Stimulated activated CD4-positive, alpha-beta T cell treated with anti-CD3 and anti-CD28 coated beads, Interleukin-15, amount 100 ng/mL, for 24 hours (primary cell): ENCODE results near the gene AUTS2.

ENCODE experiments used
- DNase-seq: peaks from one replicate; pipeline ENCODE4 v3.0.0-alpha.2; 2020

Gene AUTS2

GRCh38 chr7:70459546-70459945, 861.3 kb downstream of the AUTS2 start:
- no peak for DNase-seq

GRCh38 chr7:70460071-70460470, 861.8 kb downstream of the AUTS2 start:
- DNase-seq: no peak

GRCh38 chr7:70460562-70460961, 862.3 kb downstream of the AUTS2 start:
- DNase-seq: no peak

- no peak for DNase-seq
Observed at GRCh38 chr7:70463352-70463938, 865.2 kb downstream of the AUTS2 start.

GRCh38 chr7:70466725-70467364, 868.6 kb downstream of the AUTS2 start:
- DNase-seq: no peak

- DNase-seq: no peak
Observed at GRCh38 chr7:70470746-70471145, 872.5 kb downstream of the AUTS2 start.

- no peak for DNase-seq
Observed at GRCh38 chr7:70472601-70473237, 874.4 kb downstream of the AUTS2 start.

GRCh38 chr7:70474639-70475234, 876.5 kb downstream of the AUTS2 start:
- DNase-seq: no peak

GRCh38 chr7:70477036-70478010, 879.0 kb downstream of the AUTS2 start:
- DNase-seq: no peak

GRCh38 chr7:70479153-70480021, 881.1 kb downstream of the AUTS2 start:
- DNase-seq: no peak

GRCh38 chr7:70480927-70481569, 882.8 kb downstream of the AUTS2 start:
- DNase-seq: no peak

- no peak for DNase-seq
Observed at GRCh38 chr7:70481570-70482123, 883.4 kb downstream of the AUTS2 start.

- no peak for DNase-seq
Observed at GRCh38 chr7:70484255-70484654, 886.0 kb downstream of the AUTS2 start.

- no peak for DNase-seq
Observed at GRCh38 chr7:70486977-70487376, 888.7 kb downstream of the AUTS2 start.

- DNase-seq: no peak
Observed at GRCh38 chr7:70487428-70487827, 889.2 kb downstream of the AUTS2 start.

- DNase-seq: no peak
Observed at GRCh38 chr7:70487886-70488285, 889.6 kb downstream of the AUTS2 start.

- no peak for DNase-seq
Observed at GRCh38 chr7:70489813-70490212, 891.5 kb downstream of the AUTS2 start.

- no peak for DNase-seq
Observed at GRCh38 chr7:70492625-70493024, 894.4 kb downstream of the AUTS2 start.

- no peak for DNase-seq
Observed at GRCh38 chr7:70494225-70495032, 896.2 kb downstream of the AUTS2 start.

GRCh38 chr7:70495033-70495376, 896.7 kb downstream of the AUTS2 start:
- no peak for DNase-seq
